ENCODE results near the gene COBLL1.

COBLL1 gene

GRCh38 chr2:164815071-164815793, 26.4 kb downstream of the COBLL1 start:
- no peak for DNase-seq (ENCODE audit: low read depth)
- TF ChIP-seq CTCF (IDR thresholded peaks at IDR 0.05; ENCODE audit: control insufficient read depth, insufficient read depth, low read depth, low read length, missing control alignments), result no peak
- no peak overlapping the region for H3K4me3 ChIP-seq (ENCODE audit: control insufficient read depth, low read depth, low read length)

- TF ChIP-seq CTCF (IDR thresholded peaks at IDR 0.05; ENCODE audit: control insufficient read depth, insufficient read depth, low read depth, low read length, missing control alignments), result no peak
- no peak for DNase-seq (ENCODE audit: low read depth)
- H3K4me3 ChIP-seq (ENCODE audit: control insufficient read depth, low read depth, low read length), result no peak overlapping the region
Observed at GRCh38 chr2:164813535-164813934, 28.1 kb downstream of the COBLL1 start.

- TF ChIP-seq CTCF (IDR thresholded peaks at IDR 0.05; ENCODE audit: control insufficient read depth, insufficient read depth, low read depth, low read length, missing control alignments), result no peak
- no peak for DNase-seq (ENCODE audit: low read depth)
Observed at GRCh38 chr2:164812378-164812777, 29.2 kb downstream of the COBLL1 start.

GRCh38 chr2:164811819-164812218, 29.8 kb downstream of the COBLL1 start:
- H3K4me3 ChIP-seq (ENCODE audit: control insufficient read depth, low read depth, low read length), result no peak overlapping the region
- no peak for DNase-seq (ENCODE audit: low read depth)
- TF ChIP-seq CTCF (IDR thresholded peaks at IDR 0.05; ENCODE audit: control insufficient read depth, insufficient read depth, low read depth, low read length, missing control alignments), result no peak

More at GRCh38 chr2:164812378-164812777, 29.2 kb downstream of the COBLL1 start:
- no peak overlapping the region for H3K4me3 ChIP-seq (ENCODE audit: control insufficient read depth, low read depth, low read length)

- no peak for TF ChIP-seq CTCF (IDR thresholded peaks at IDR 0.05; ENCODE audit: control insufficient read depth, insufficient read depth, low read depth, low read length, missing control alignments)
- DNase-seq (ENCODE audit: low read depth), result no peak
- H3K4me3 ChIP-seq (ENCODE audit: control insufficient read depth, low read depth, low read length), result no peak overlapping the region
Observed at GRCh38 chr2:164810843-164811242, 30.8 kb downstream of the COBLL1 start.

GRCh38 chr2:164808776-164809175, 32.8 kb downstream of the COBLL1 start:
- no peak overlapping the region for H3K4me3 ChIP-seq (ENCODE audit: control insufficient read depth, low read depth, low read length)
- no peak for TF ChIP-seq CTCF (IDR thresholded peaks at IDR 0.05; ENCODE audit: control insufficient read depth, insufficient read depth, low read depth, low read length, missing control alignments)
- DNase-seq (ENCODE audit: low read depth), result no peak

Data from AG09309 (cell line).